Spleen (tissue), 11 donors: Measurements from ENCODE around the gene SPANXN2. TPM values are rescaled to one million over a fixed set of nuclear protein-coding genes. Genes with fewer than 3 reads are reported as not detected.

Experiments used
- DNase-seq: peaks from one replicate; pipeline ENCODE4 v3.0.0-alpha.2; 2020
- H3K27ac ChIP-seq, 8 donors: fragments of 200-600 bp; sonication (generic) in 7 of 8; 1 replicate in 4 of 8; 2 replicates in 4 of 8; pipeline versions ENCODE4 v1.5.0 to v1.8.0; 2016 to 2021; ENCODE audit warnings: inconsistent platforms in 4 of 8, mild to moderate bottlenecking in 4 of 8, moderate library complexity in 1 of 8
- H3K27me3 ChIP-seq, 7 donors: fragments of 200-600 bp; sonication (generic) in 6 of 7; replicated peaks in 1 of 7; 1 replicate in 4 of 7; 2 replicates in 3 of 7; pipeline versions ENCODE4 v1.5.0 to v1.8.0; 2016 to 2021; ENCODE audit warnings: inconsistent platforms in 3 of 7, mild to moderate bottlenecking in 1 of 7
- H3K36me3 ChIP-seq, 6 donors: fragments of 200-600 bp; sonication (generic) in 5 of 6; 1 replicate in 4 of 6; 2 replicates in 2 of 6; pipeline versions ENCODE4 v1.5.0 to v1.8.0; 2016 to 2021; ENCODE audit warnings: inconsistent platforms in 2 of 6
- H3K4me1 ChIP-seq, 6 donors: fragments of 200-600 bp; sonication (generic) in 5 of 6; 1 replicate in 3 of 6; 2 replicates in 3 of 6; pipeline versions ENCODE4 v1.5.0 to v1.8.0; 2016 to 2021; ENCODE audit warnings: inconsistent platforms in 3 of 6
- H3K4me3 ChIP-seq, 8 donors: fragments of 200-600 bp; sonication (generic) in 7 of 8; 1 replicate in 4 of 8; 2 replicates in 4 of 8; pipeline versions ENCODE4 v1.5.0 to v1.8.0; 2016 to 2021; ENCODE audit warnings: inconsistent platforms in 4 of 8, mild to moderate bottlenecking in 4 of 8, moderate library complexity in 2 of 8
- H3K9me3 ChIP-seq, 8 donors: fragments of 200-600 bp; sonication (generic) in 7 of 8; 1 replicate in 4 of 8; 2 replicates in 4 of 8; pipeline versions ENCODE4 v1.5.0 to v1.8.0; 2016 to 2021; ENCODE audit warnings: inconsistent platforms in 4 of 8
- POLR2A ChIP-seq, 3 donors: fragments of 450-650 bp; IDR thresholded peaks; one replicate each; pipeline ENCODE4 v1.5.1; 2017; ENCODE audit warnings: antibody characterized with exemption in 3 of 3, mild to moderate bottlenecking in 1 of 3
- POLR2AphosphoS5 ChIP-seq, 3 donors: sonication (generic); formaldehyde crosslinking; IDR thresholded peaks; one replicate each; pipeline ENCODE4 v1.5.1; 2017; ENCODE audit warnings: antibody characterized with exemption in 3 of 3
- WGBS, 5 donors: extraction: QIAGEN DNeasy Blood & Tissue Kit in 3 of 5; methylation state at CpG; one replicate each; pipeline versions ENCODE4 v1.1.5 to v1.1.7; 2013 to 2018; 5-methylcytosine and 5-hydroxymethylcytosine counted together
- intact Hi-C: fragments of 100-400 bp; cut with DNase I; formaldehyde crosslinking; loops from one replicate; pipeline ENCODE4 v1.15.0; 2023; ENCODE audit warnings: low total_unique reads
- polyA plus RNA-seq, 3 donors: library from polyadenylated mRNA; stranded (reverse); fragments of 200-250 nt; gene quantifications; one replicate each; pipeline ENCODE4 v1.2.1, GENCODE V29; 2013
- total RNA-seq, 7 donors: library from RNA; depleted of rRNA in 3 of 7; stranded (reverse); fragments of >200 nt in 3 of 7; fragmentation: NEBNext Ultra II Directional in 4 of 7; extraction: Animal tissue kit (Norgen Biotek cat#: 25700) in 4 of 7; gene quantifications; one replicate each; pipeline versions ENCODE4 v1.1.0 to v1.2.1, GENCODE V29; 2016 to 2021
- TF ChIP-seq, protein P1 (sequence below), 11 experiments: fragments of 200-600 bp in 7 of 11; fragments of 450-650 bp in 4 of 11; sonication (generic) in 4 of 11; IDR thresholded peaks in 8 of 11; conservative IDR thresholded peaks in 3 of 11; 1 replicate in 7 of 11; 2 replicates in 4 of 11; pipeline versions ENCODE4 v1.4.0 to v1.8.0; 2016 to 2021; ENCODE audit warnings: antibody characterized with exemption in 11 of 11, inconsistent platforms in 4 of 11, mild to moderate bottlenecking in 1 of 11
- donor health status: healthy with polysubstance abuse.
- donor health status: DM: no; HTN: no; CAD: no; lungs with moderate emphysema.
- donor health status: DM: no; HTN: no; CAD: no.
- donor health status: Bipolar disorder and iron deficiency.
- donor health status: healthy.
- donor health status: DM: no; HTN: no; CAD: no.
- donor health status: DM: yes; HTN: yes; CAD: no.

Gene SPANXN2
- total and polyA plus RNA-seq, 10 donors: not detected

DNA sequence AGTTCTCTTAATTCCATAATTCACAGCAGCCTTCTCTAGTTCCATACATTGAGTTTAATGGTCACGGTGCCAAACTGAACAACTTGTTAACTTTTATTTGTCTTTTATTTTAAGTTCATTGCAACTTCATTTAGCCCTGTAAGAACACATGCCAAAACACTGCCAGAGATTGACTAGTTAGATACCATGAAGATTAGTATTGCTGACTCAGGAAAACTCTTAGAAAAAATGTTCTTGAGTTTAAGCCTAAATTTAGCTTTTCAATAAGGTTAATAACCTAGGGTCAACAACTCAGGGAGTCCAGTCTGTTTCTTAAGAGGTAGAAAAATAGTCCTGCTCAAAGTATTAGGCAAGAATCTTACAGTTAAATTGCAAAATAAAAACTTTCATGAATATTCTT is 25.7 kb downstream of the SPANXN2 start:
- DNase-seq: no peak
- H3K4me1 ChIP-seq: no peaks in the 10 kb centered on the region
- 74 to 88% (median 82%) methylated on average over 1 of the region's 1 CpG for WGBS, 5 donors
- intact Hi-C loops: no loop called here
- no peaks in the 10 kb centered on the region for H3K36me3 ChIP-seq
- H3K4me3 ChIP-seq: no peak overlapping the region
- no peaks in the 10 kb centered on the region for H3K27me3 ChIP-seq
- no peak overlapping the region for H3K27ac ChIP-seq
- TF ChIP-seq POLR2AphosphoS5 (IDR thresholded peaks at IDR 0.05) (no peak), POLR2A (IDR thresholded peaks at IDR 0.05) (no peak)
- TF ChIP-seq, protein P1, sequence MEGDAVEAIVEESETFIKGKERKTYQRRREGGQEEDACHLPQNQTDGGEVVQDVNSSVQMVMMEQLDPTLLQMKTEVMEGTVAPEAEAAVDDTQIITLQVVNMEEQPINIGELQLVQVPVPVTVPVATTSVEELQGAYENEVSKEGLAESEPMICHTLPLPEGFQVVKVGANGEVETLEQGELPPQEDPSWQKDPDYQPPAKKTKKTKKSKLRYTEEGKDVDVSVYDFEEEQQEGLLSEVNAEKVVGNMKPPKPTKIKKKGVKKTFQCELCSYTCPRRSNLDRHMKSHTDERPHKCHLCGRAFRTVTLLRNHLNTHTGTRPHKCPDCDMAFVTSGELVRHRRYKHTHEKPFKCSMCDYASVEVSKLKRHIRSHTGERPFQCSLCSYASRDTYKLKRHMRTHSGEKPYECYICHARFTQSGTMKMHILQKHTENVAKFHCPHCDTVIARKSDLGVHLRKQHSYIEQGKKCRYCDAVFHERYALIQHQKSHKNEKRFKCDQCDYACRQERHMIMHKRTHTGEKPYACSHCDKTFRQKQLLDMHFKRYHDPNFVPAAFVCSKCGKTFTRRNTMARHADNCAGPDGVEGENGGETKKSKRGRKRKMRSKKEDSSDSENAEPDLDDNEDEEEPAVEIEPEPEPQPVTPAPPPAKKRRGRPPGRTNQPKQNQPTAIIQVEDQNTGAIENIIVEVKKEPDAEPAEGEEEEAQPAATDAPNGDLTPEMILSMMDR (IDR thresholded peaks at IDR 0.05 in 8 of 11, conservative IDR thresholded peaks at IDR 0.05 in 3 of 11): no peak
- H3K9me3 ChIP-seq: no peaks in the 10 kb centered on the region

DNA sequence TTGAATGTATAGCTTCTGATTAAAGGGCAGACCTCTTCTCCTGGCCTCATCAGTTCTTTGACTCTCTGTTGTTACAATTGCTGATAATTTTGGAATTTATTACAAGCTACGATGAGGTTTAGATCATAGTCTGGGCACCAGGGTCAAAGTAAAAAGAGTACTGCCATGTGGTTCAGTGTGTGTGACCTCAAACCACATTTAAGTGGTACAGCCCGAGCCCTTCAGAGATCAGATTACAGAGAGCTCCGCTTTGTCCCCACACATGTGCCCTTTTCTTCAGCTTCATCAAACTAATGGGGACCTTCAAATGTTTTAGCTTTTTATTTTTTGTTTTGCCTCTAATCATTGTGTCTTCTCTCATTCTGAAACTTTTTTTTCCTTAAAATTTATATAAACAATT is 37.1 kb downstream of the SPANXN2 start:
- intact Hi-C loops: no loop called here
- Histone ChIP-seq H3K27me3 (no peaks in the 10 kb centered on the region), H3K4me3 (no peak overlapping the region), H3K4me1 (no peaks in the 10 kb centered on the region), H3K9me3 (no peaks in the 10 kb centered on the region), H3K36me3 (no peaks in the 10 kb centered on the region), H3K27ac (no peak overlapping the region)
- no peak for DNase-seq
- TF ChIP-seq POLR2A (IDR thresholded peaks at IDR 0.05) (no peak), POLR2AphosphoS5 (IDR thresholded peaks at IDR 0.05) (no peak)
- TF ChIP-seq, protein P1 (IDR thresholded peaks at IDR 0.05 in 8 of 11, conservative IDR thresholded peaks at IDR 0.05 in 3 of 11): no peak
- WGBS, 5 donors: 53 to 71% (median 61%) methylated on average over 3 of the region's 3 CpGs

DNA sequence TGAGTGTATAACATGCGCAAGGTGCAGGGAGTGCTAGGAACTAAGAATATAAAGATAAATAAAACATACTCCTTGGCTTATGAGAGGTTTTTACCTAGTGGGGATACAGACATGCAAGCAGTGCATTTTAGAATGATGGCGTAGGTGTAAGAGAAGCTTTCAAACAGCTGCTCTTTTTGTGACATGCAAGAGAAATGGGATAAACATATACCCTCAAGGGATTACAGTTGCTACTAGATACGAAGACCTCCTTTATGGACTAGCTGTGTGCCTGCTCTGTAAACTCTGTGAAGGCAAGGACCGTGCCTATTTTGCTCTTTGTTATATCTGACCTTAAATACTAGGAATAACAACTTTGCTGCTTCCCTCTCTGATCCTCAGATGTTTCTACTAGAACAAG is 45.6 kb downstream of the SPANXN2 start:
- Histone ChIP-seq H3K9me3 (no peaks in the 10 kb centered on the region), H3K27me3 (no peaks in the 10 kb centered on the region), H3K4me3 (no peak overlapping the region), H3K27ac (no peak overlapping the region), H3K36me3 (no peaks in the 10 kb centered on the region), H3K4me1 (no peaks in the 10 kb centered on the region)
- 69 to 90% (median 82%) methylated on average over 4 of the region's 4 CpGs for WGBS, 5 donors
- TF ChIP-seq POLR2AphosphoS5 (IDR thresholded peaks at IDR 0.05): no peak
- TF ChIP-seq, protein P1 (IDR thresholded peaks at IDR 0.05 in 8 of 11, conservative IDR thresholded peaks at IDR 0.05 in 3 of 11): no peak
- TF ChIP-seq POLR2A (IDR thresholded peaks at IDR 0.05): no peak
- intact Hi-C loops: no loop called here
- DNase-seq: no peak

- WGBS, 5 donors: 17 to 26% (median 22%) methylated on average over 5 of the region's 5 CpGs
- no peak for TF ChIP-seq POLR2AphosphoS5 (IDR thresholded peaks at IDR 0.05)
- no peak for TF ChIP-seq POLR2A (IDR thresholded peaks at IDR 0.05)
- intact Hi-C loops: no loop called here
- H3K36me3 ChIP-seq: no peaks in the 10 kb centered on the region
- DNase-seq: no peak
- no peak overlapping the region for H3K27ac ChIP-seq
- no peak overlapping the region for H3K4me3 ChIP-seq
- no peaks in the 10 kb centered on the region for H3K27me3 ChIP-seq
- no peaks in the 10 kb centered on the region for H3K4me1 ChIP-seq
- H3K9me3 ChIP-seq: no peaks in the 10 kb centered on the region
These were observed 51.2 kb downstream of the SPANXN2 start for GRCh38 chrX:143669395-143669794.

- no peaks in the 10 kb centered on the region for H3K9me3 ChIP-seq
- 36 to 48% (median 45%) methylated on average over 5 of the region's 5 CpGs for WGBS, 5 donors
- intact Hi-C loops: no loop called here
These were observed 56.2 kb downstream of the SPANXN2 start for GRCh38 chrX:143664302-143664701.

More at GRCh38 chrX:143664302-143664701, 56.2 kb downstream of the SPANXN2 start:
- TF ChIP-seq, protein P1 (IDR thresholded peaks at IDR 0.05 in 8 of 11, conservative IDR thresholded peaks at IDR 0.05 in 3 of 11): peak in 5 of 11 experiments; percentile 0 to 34 (median 23)
- no peak for TF ChIP-seq POLR2AphosphoS5 (IDR thresholded peaks at IDR 0.05)
- TF ChIP-seq POLR2A (IDR thresholded peaks at IDR 0.05): no peak
- peaks cover 0 to 4% (median 0%) of the 10 kb centered on the region in 7 donors for H3K27me3 ChIP-seq
- DNase-seq: no peak
- no peak overlapping the region for H3K27ac ChIP-seq
- H3K4me1 ChIP-seq: no peaks in the 10 kb centered on the region
- no peak overlapping the region for H3K4me3 ChIP-seq
- no peaks in the 10 kb centered on the region for H3K36me3 ChIP-seq
